H1 (cell line): ENCODE data around the gene SMAD6. TPM values are rescaled to one million over a fixed set of nuclear protein-coding genes. Genes with fewer than 3 reads are reported as not detected.

Experiments
- CTCF ChIA-PET: fragments of 300-600 bp; sonication (Branson Sonifier 250); formaldehyde crosslinking; loops from one replicate; lab custom pipeline; 2021; ENCODE audit not compliant: partially characterized antibody; lab: Charles Lee
- POLR2A ChIA-PET: fragments of 300-600 bp; sonication (Branson Sonifier 250); formaldehyde crosslinking; loops from one replicate; lab custom pipeline; 2021; ENCODE audit warnings: inconsistent platforms; ENCODE audit not compliant: partially characterized antibody; lab: Charles Lee
- DNase-seq, 2 experiments: peaks; one replicate each; pipeline versions ENCODE4 v3.0.0 to v3.0.0-alpha.2; 2010 to 2022; ENCODE audit warnings: low spot score in 2 of 2, low read depth in 1 of 2, mixed read lengths in 1 of 2
- FAIRE-seq: peaks from 2 replicates; lab custom pipeline; 2011; peaks lifted over from hg19 to GRCh38; lab: Jason Lieb, UNC
- H2AFZ ChIP-seq: 2 replicates; pipeline ENCODE4 v1.8.1; 2012; ENCODE audit warnings: low read length, inconsistent platforms
- H2AK5ac ChIP-seq: 2 replicates; pipeline ENCODE4 v1.6.1; 2013; ENCODE audit warnings: low read depth, low read length
- H2BK120ac ChIP-seq: replicated peaks from 2 replicates; pipeline ENCODE3; 2013; ENCODE audit warnings: low read depth, low read length, inconsistent platforms
- H2BK12ac ChIP-seq: 2 replicates; pipeline ENCODE4 v1.6.1; 2013; ENCODE audit warnings: low read depth, low read length
- H2BK15ac ChIP-seq: 2 replicates; pipeline ENCODE4 v1.6.1; 2013; ENCODE audit warnings: low read length
- H2BK20ac ChIP-seq: 2 replicates; pipeline ENCODE4 v1.6.1; 2013; ENCODE audit warnings: low read length
- H2BK5ac ChIP-seq: 2 replicates; pipeline ENCODE4 v1.6.1; 2013; ENCODE audit warnings: low read depth, low read length
- H3K14ac ChIP-seq: 2 replicates; pipeline ENCODE4 v1.6.1; 2013; ENCODE audit warnings: inconsistent platforms; ENCODE audit not compliant: insufficient read length
- H3K18ac ChIP-seq: 2 replicates; pipeline ENCODE4 v1.6.1; 2013; ENCODE audit warnings: low read length; ENCODE audit errors: extremely low read depth
- H3K23ac ChIP-seq: 2 replicates; pipeline ENCODE4 v1.6.1; 2013; ENCODE audit warnings: inconsistent platforms; ENCODE audit not compliant: insufficient read length
- H3K23me2 ChIP-seq: 2 replicates; pipeline ENCODE4 v1.6.1; 2013; ENCODE audit warnings: low read depth, low read length
- H3K27ac ChIP-seq: 2 replicates; pipeline ENCODE4 v1.6.1; 2011; ENCODE audit warnings: low read depth, low read length, inconsistent platforms
- H3K27me3 ChIP-seq, 4 experiments: replicated peaks in 1 of 4; 1 replicate in 1 of 4; 2 replicates in 3 of 4; pipeline versions ENCODE4 v1.6.1 to v1.8.1; 2011 to 2013; ENCODE audit warnings: low read length in 3 of 4, mild to moderate bottlenecking in 3 of 4, inconsistent platforms in 2 of 4, mixed read lengths in 2 of 4, moderate library complexity in 1 of 4; ENCODE audit not compliant: control insufficient read depth in 3 of 4, insufficient read depth in 3 of 4; ENCODE audit errors: extremely low read depth in 1 of 4
- H3K36me3 ChIP-seq, 4 experiments: 2 replicates each; pipeline versions ENCODE4 v1.6.1 to v1.8.1; 2011 to 2013; ENCODE audit warnings: mild to moderate bottlenecking in 4 of 4, low read length in 3 of 4, moderate library complexity in 2 of 4, control low read depth in 1 of 4, inconsistent platforms in 1 of 4; ENCODE audit not compliant: insufficient read depth in 4 of 4, control insufficient read depth in 2 of 4
- H3K4ac ChIP-seq: replicated peaks from 2 replicates; pipeline ENCODE3; 2013; ENCODE audit warnings: low read length, low read depth, mixed read lengths, inconsistent platforms; ENCODE audit not compliant: insufficient read length
- H3K4me1 ChIP-seq, 4 experiments: replicated peaks in 1 of 4; 1 replicate in 1 of 4; 2 replicates in 3 of 4; pipeline versions ENCODE4 v1.6.1 to v1.8.1; 2011 to 2013; ENCODE audit warnings: low read length in 3 of 4, inconsistent platforms in 2 of 4, mixed read lengths in 1 of 4; ENCODE audit not compliant: insufficient read depth in 4 of 4, control insufficient read depth in 3 of 4
- H3K4me2 ChIP-seq, 2 experiments: 2 replicates each; pipeline versions ENCODE4 v1.6.1 to v1.8.1; 2011 to 2013; ENCODE audit warnings: low read depth in 2 of 2, low read length in 2 of 2, control low read depth in 1 of 2, inconsistent platforms in 1 of 2, mild to moderate bottlenecking in 1 of 2; ENCODE audit not compliant: insufficient read depth in 1 of 2
- H3K4me3 ChIP-seq, 4 experiments: fragments of 200-600, 300-600 bp in 1 of 4; sonication (generic), shearing (Covaris generic), sonication (Bioruptor Twin) in 1 of 4; 2 replicates each; pipeline versions ENCODE4 v1.5.1 to v1.8.1; 2011 to 2016; ENCODE audit warnings: low read length in 4 of 4, low read depth in 3 of 4, control low read depth in 2 of 4, inconsistent platforms in 2 of 4, mild to moderate bottlenecking in 2 of 4, mixed read lengths in 1 of 4, moderate library complexity in 1 of 4; ENCODE audit not compliant: insufficient read depth in 2 of 4; ENCODE audit errors: extremely low read depth in 1 of 4
- H3K56ac ChIP-seq: replicated peaks from 2 replicates; pipeline ENCODE3; 2013; ENCODE audit warnings: low read depth, mild to moderate bottlenecking, mixed read lengths, low read length, inconsistent platforms; ENCODE audit not compliant: insufficient read length
- H3K79me1 ChIP-seq: 2 replicates; pipeline ENCODE4 v1.6.1; 2013; ENCODE audit warnings: low read depth, low read length, control low read depth
- H3K79me2 ChIP-seq, 2 experiments: 2 replicates each; pipeline versions ENCODE4 v1.6.1 to v1.8.1; 2012 to 2013; ENCODE audit warnings: low read length in 2 of 2, mild to moderate bottlenecking in 2 of 2, inconsistent platforms in 1 of 2; ENCODE audit not compliant: insufficient read depth in 2 of 2, control insufficient read depth in 1 of 2
- H3K9ac ChIP-seq, 4 experiments: replicated peaks in 1 of 4; 1 replicate in 1 of 4; 2 replicates in 3 of 4; pipeline versions ENCODE4 v1.6.1 to v1.8.1; 2011 to 2013; ENCODE audit warnings: low read depth in 3 of 4, low read length in 3 of 4, control low read depth in 2 of 4, mild to moderate bottlenecking in 2 of 4, moderate library complexity in 2 of 4, inconsistent platforms in 1 of 4; ENCODE audit errors: extremely low read depth in 1 of 4
- H3K9me3 ChIP-seq, 2 experiments: 2 replicates each; pipeline versions ENCODE4 v1.6.1 to v1.8.1; 2012 to 2013; ENCODE audit warnings: mild to moderate bottlenecking in 2 of 2, moderate library complexity in 2 of 2, control low read depth in 1 of 2, inconsistent platforms in 1 of 2, low read depth in 1 of 2, low read length in 1 of 2, mixed read lengths in 1 of 2; ENCODE audit not compliant: insufficient read depth in 2 of 2
- H4K20me1 ChIP-seq, 2 experiments: replicated peaks in 1 of 2; 2 replicates each; pipeline versions ENCODE3 to v1.8.1; 2011 to 2013; ENCODE audit warnings: inconsistent platforms in 2 of 2, low read length in 2 of 2, mild to moderate bottlenecking in 1 of 2; ENCODE audit not compliant: insufficient read depth in 2 of 2, control insufficient read depth in 1 of 2
- H4K5ac ChIP-seq: 2 replicates; pipeline ENCODE4 v1.6.1; 2013; ENCODE audit warnings: low read length, low read depth, mixed read lengths, inconsistent platforms; ENCODE audit not compliant: insufficient read length
- H4K8ac ChIP-seq: 2 replicates; pipeline ENCODE4 v1.8.0; 2013; ENCODE audit warnings: mild to moderate bottlenecking, moderate library complexity, low read length, inconsistent platforms; ENCODE audit not compliant: insufficient read depth; ENCODE audit errors: extremely low read depth
- H4K91ac ChIP-seq: replicated peaks from 2 replicates; pipeline ENCODE3; 2013; ENCODE audit warnings: low read length, mixed read lengths, inconsistent platforms; ENCODE audit not compliant: insufficient read length
- CBX8 ChIP-seq: fragments of 300-800, 300-1000 bp; sonication (generic); IDR thresholded peaks from 2 replicates; pipeline ENCODE4 v1.7.1; 2016; ENCODE audit warnings: low read depth, low read length, borderline replicate concordance
- CTCF ChIP-seq, 3 experiments: IDR thresholded peaks; 1 replicate in 2 of 3; 2 replicates in 1 of 3; pipeline versions ENCODE4 v1.5.1 to v1.6.1; 2011; ENCODE audit warnings: low read length in 3 of 3, mild to moderate bottlenecking in 3 of 3, inconsistent platforms in 2 of 3, low read depth in 1 of 3, moderate library complexity in 1 of 3; ENCODE audit not compliant: insufficient read depth in 1 of 3; ENCODE audit errors: control extremely low read depth in 1 of 3
- GTF2F1 ChIP-seq: IDR thresholded peaks from 2 replicates; pipeline ENCODE4 v1.6.1; 2012; ENCODE audit warnings: low read depth, low read length, improper control_type of control experiment, borderline replicate concordance
- JUN ChIP-seq: IDR thresholded peaks from 2 replicates; pipeline ENCODE4 v1.6.1; 2011; ENCODE audit warnings: low read depth, mild to moderate bottlenecking, improper control_type of control experiment, low read length
- JUND ChIP-seq: IDR thresholded peaks from 2 replicates; pipeline ENCODE4 v1.6.1; 2011; ENCODE audit warnings: mild to moderate bottlenecking, improper control_type of control experiment, low read length
- KDM4A ChIP-seq: IDR thresholded peaks from one replicate; pipeline ENCODE4 v1.7.1; 2012; ENCODE audit warnings: low read depth, mild to moderate bottlenecking, moderate library complexity, low read length, inconsistent platforms; ENCODE audit not compliant: severe bottlenecking
- SIRT6 ChIP-seq: IDR thresholded peaks from one replicate; pipeline ENCODE4 v1.7.1; 2012; ENCODE audit warnings: low read length, inconsistent platforms
- SP1 ChIP-seq: IDR thresholded peaks from 2 replicates; pipeline ENCODE4 v1.6.1; 2011; ENCODE audit warnings: low read depth, low read length
- SP2 ChIP-seq: IDR thresholded peaks from 2 replicates; pipeline ENCODE4 v1.6.1; 2012; ENCODE audit warnings: mild to moderate bottlenecking, low read length, inconsistent platforms
- TAF1 ChIP-seq: IDR thresholded peaks from 2 replicates; pipeline ENCODE4 v1.6.1; 2011; ENCODE audit warnings: mild to moderate bottlenecking, low read depth, low read length
- YY1 ChIP-seq: IDR thresholded peaks from 2 replicates; pipeline ENCODE4 v1.6.1; 2011; ENCODE audit warnings: low read depth, mild to moderate bottlenecking, low read length
- ZNF274 ChIP-seq: IDR thresholded peaks from 2 replicates; pipeline ENCODE4 v1.7.0; 2012; ENCODE audit warnings: low read length, borderline replicate concordance; ENCODE audit errors: extremely low read depth
- WGBS, 2 experiments: shearing (Covaris generic) in 1 of 2; methylation state at CpG; one replicate each; pipeline versions ENCODE4 v1.1.6 to v1.1.7; 2013 to 2015; ENCODE audit warnings: low lambda C conversion rate in 2 of 2, mixed read lengths in 2 of 2, inconsistent platforms in 1 of 2, low coverage in 1 of 2, missing lambda C conversion rate in 1 of 2; ENCODE audit not compliant: insufficient replicate concordance in 2 of 2, insufficient coverage in 1 of 2, insufficient read length in 1 of 2; ENCODE audit errors: extremely low coverage in 1 of 2, missing lambda C conversion rate in 1 of 2; 5-methylcytosine and 5-hydroxymethylcytosine counted together
- polyA plus RNA-seq, 7 experiments: library from polyadenylated mRNA; depleted of rRNA in 3 of 7; stranded (reverse) in 5 of 7; unstranded in 2 of 7; fragments of >200 nt in 5 of 7; fragments of 200-250 nt in 2 of 7; gene quantifications; 1 replicate in 5 of 7; 2 replicates in 1 of 7; 4 replicates in 1 of 7; pipeline versions ENCODE4 v1.2.1 to v1.2.3, GENCODE V29; 2011 to 2013; ENCODE audit warnings: missing spikeins in 2 of 7, mixed read lengths in 2 of 7
- total RNA-seq: library from RNA; stranded (reverse); fragmentation: NEBNext Ultra II Directional; extraction: Animal tissue kit (Norgen Biotek cat#: 25700); gene quantifications from 2 replicates; pipeline ENCODE4 v1.2.1, GENCODE V29; 2021

Gene SMAD6
- total and polyA plus RNA-seq, 2 of the 8 experiments (the other 6 are each of a cell fraction or from before 2014, with no cell fraction given): 1.8 to 7.0 TPM

GRCh38 chr15:66822576-66822975 lies 120.5 kb downstream of the SMAD6 start:
- H3K79me1 ChIP-seq: no peaks in the 10 kb centered on the region
- H3K4me2 ChIP-seq: no peak overlapping the region
- H3K18ac ChIP-seq: no peak overlapping the region
- no peak for FAIRE-seq
- no peaks in the 10 kb centered on the region; the same call in 1 of the 2 replicates for H3K23me2 ChIP-seq
- H2BK12ac ChIP-seq: no peak overlapping the region
- H3K56ac ChIP-seq: no peak overlapping the region
- no peak overlapping the region for H3K4ac ChIP-seq
- no peak overlapping the region for H2BK20ac ChIP-seq
- H2AK5ac ChIP-seq: no peak overlapping the region
- no peaks in the 10 kb centered on the region for H3K27me3 ChIP-seq
- H3K27ac ChIP-seq: no peak overlapping the region
- H3K79me2 ChIP-seq: no peaks in the 10 kb centered on the region
- H2BK5ac ChIP-seq: no peak overlapping the region
- peaks cover 0 to 13% (median 6%) of the 10 kb centered on the region in 4 experiments; a peak in 6 of 7 replicates for H3K4me1 ChIP-seq
- no peak overlapping the region for H4K91ac ChIP-seq
- H3K36me3 ChIP-seq: no peaks in the 10 kb centered on the region; a peak in 1 of 8 replicates
- no peak for DNase-seq
- H3K4me3 ChIP-seq: no peak overlapping the region
- no peak overlapping the region for H4K8ac ChIP-seq
- no peaks in the 10 kb centered on the region for H3K9me3 ChIP-seq
- 94% methylated on average over 4 of the region's 4 CpGs; no CpG with 5 or more reads in 1 of the 2 experiments for WGBS, 2 experiments
- H3K23ac ChIP-seq: no peak overlapping the region
- no peak overlapping the region for H2BK120ac ChIP-seq
- no peaks in the 10 kb centered on the region for H4K20me1 ChIP-seq
- H3K9ac ChIP-seq: no peak overlapping the region
- H2AFZ ChIP-seq: no peak overlapping the region
- ChIA-PET POLR2A (interaction anchor here (0.6 to 1.8 kb wide), 2 partner anchors 15 to 122 kb away, joined by 3 to 4 read pairs; no protein-coding TSS in a partner anchor), CTCF (interaction anchor here (0.8 to 1.6 kb wide), 4 partner anchors 15 to 48 kb away, joined by 3 read pairs; no protein-coding TSS in a partner anchor)
- no peak overlapping the region for H3K14ac ChIP-seq
- no peak overlapping the region for H4K5ac ChIP-seq
- no peak overlapping the region for H2BK15ac ChIP-seq
- TF ChIP-seq JUN (no peak), ZNF274 (no peak), CTCF (IDR thresholded peaks at IDR 0.05; ENCODE audit: control extremely low read depth in 1 of 3, insufficient read depth in 1 of 3, low read depth in 1 of 3, low read length in 3 of 3) (no peak), CBX8 (no peak), KDM4A (no peak), JUND (no peak), SP1 (no peak), GTF2F1 (no peak), SP2 (no peak), TAF1 (no peak), SIRT6 (no peak), YY1 (no peak)
